Islet precursor cell (in vitro differentiated cells): ENCODE measurements around the gene PLCG2.
"Not testable (repeated sequence)": the region's sequence is repeated elsewhere in the genome, so short reads cannot be mapped to it uniquely, and the experiment has no call there.

Experiments
- DNase-seq: peaks from one replicate; pipeline ENCODE4 v3.0.0-alpha.2; 2018

The PLCG2 gene

GRCh38 chr16:81942007-81942601 lies 163.0 kb downstream of the PLCG2 start:
- no peak for DNase-seq

GRCh38 chr16:81945665-81946064 lies 166.6 kb downstream of the PLCG2 start:
- no peak for DNase-seq

DNA sequence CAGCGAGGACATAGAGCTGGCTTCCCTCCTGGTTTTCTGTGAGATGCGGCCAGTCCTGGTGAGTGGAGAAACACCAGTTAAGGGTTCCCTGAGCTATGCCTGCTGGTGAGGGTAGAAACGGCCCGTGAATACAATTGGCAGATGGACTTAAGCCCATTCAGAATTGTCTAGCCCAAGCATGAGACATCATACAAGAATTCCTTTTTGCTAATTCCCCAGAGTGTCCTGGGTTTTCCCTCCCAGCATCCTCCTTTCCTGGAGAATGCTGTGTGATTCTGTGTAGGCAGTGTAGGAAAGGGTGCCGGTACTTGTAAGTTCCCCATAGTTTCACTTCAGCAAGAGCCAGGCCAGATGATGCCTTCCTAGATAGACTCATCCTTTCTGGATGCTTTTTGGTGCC lies 167.1 kb downstream of the PLCG2 start:
- DNase-seq, result no peak

DNA sequence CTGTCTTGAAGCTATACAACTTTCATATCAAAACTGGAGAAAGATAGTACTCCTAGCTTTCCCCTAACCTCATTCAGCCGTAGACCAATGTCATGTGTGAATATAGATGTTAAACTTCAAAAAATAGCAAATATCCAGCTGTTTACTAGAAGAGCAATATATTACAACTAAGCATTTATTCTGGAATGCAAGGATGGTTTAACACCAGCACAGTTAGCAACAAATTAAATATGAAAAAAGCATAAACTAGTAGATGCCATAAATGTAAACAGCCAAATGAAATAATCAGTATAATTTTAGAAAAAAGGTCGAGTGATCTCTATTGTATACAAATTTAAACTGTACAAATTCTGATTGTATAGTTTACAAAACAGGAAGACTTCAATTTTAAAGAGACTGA lies 172.5 kb downstream of the PLCG2 start:
- no peak for DNase-seq

DNA sequence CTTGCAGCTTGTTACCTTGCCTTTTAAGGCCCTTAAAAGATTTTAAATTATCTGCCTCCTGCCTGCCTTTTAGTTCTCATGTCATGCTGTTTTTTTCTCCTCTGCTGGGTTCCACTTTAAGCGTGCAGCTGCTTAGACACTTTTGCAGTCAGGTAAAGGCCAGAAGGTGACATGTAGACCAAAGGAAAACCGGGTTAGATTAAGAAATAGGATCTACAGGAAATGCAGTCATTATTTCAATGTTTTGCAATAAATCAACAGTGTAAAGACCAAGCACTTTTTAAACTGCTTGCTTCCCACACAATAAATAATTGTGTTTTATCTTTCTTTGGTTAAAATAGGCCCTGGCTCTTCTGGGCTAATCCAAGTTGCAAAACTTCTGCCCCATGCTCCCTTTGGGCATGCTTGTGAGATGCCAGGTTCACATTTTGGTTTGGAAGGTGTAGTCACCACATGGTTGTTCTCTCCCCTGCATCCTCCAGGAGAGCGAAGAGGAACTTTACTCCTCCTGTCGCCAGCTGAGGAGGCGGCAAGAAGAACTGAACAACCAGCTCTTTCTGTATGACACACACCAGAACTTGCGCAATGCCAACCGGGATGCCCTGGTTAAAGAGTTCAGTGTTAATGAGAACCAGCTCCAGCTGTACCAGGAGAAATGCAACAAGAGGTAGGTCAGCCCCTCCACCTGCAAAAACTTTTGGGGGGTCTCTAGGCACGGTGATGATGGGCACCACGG lies 177.3 kb downstream of the PLCG2 start:
- no peak for DNase-seq

- DNase-seq, result no peak
Observed at GRCh38 chr16:81964808-81965207, 185.7 kb downstream of the PLCG2 start.

- no peak for DNase-seq
Observed at GRCh38 chr16:81967358-81967757, 188.3 kb downstream of the PLCG2 start.

DNA sequence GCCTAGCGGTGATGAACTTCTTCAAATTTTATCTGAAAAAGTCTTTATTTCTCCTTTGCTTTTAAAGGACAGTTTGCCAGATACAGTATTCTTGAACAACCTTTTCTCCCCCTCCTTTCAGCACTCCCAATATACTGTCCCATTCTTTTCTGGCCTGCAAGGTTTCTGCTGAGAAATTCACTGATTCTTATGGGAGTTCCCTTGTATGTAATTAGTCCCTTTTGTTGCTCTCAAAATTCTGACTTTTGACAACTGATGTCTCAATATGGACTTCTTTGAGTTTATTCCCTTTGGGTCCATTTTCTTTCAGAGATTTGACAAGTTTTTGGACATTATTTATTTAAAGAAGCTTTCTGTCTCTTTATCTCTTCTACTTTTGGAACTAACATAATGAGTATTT lies 192.8 kb downstream of the PLCG2 start:
- DNase-seq, result no peak

DNA sequence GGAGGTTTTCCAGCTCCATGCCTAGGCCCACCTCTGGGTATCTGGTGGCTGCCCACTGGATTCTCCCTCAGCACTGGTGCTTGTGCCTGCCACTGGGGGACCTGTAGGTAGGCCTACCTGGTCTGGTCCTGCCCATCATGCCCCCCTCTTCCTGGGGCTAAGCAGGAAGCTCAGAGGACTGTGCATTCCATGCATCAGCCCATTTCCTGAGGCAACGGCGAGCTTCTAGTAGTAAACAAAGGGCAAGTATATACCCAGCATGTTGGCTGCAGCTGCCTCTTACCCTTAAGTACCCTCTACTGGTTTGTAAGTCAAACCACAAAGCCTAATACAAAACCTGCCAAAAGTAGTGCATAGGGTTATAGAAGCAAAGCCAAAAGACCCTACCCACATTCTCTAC lies 194.6 kb downstream of the PLCG2 start:
- no peak for DNase-seq

DNA sequence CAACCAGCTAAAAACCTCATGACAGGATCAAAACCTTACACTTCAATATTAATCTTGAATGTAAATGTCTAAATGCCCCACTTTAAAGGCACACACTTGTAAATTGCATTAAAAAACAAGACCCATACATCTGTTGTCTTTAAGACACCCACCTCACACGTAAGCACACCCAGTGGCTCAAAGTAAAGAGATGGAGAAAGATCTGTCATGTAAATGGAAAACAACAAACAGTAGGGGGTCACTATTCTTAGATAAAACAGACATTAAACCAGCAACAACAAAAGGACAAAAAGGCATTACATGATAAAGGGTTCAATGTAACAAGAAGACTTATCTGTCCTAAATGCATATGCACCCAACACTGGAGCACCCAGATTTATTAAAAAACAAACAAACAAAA lies 196.5 kb downstream of the PLCG2 start:
- no peak for DNase-seq

- not testable (repeated sequence) for DNase-seq
Observed at GRCh38 chr16:81977335-81977942, 198.3 kb downstream of the PLCG2 start.

- no peak for DNase-seq
Observed at GRCh38 chr16:81987121-81987520, 208.0 kb downstream of the PLCG2 start.

GRCh38 chr16:81987706-81988105 lies 208.6 kb downstream of the PLCG2 start:
- DNase-seq, result no peak

GRCh38 chr16:81992859-81993258 lies 213.8 kb downstream of the PLCG2 start:
- DNase-seq, result no peak

DNA sequence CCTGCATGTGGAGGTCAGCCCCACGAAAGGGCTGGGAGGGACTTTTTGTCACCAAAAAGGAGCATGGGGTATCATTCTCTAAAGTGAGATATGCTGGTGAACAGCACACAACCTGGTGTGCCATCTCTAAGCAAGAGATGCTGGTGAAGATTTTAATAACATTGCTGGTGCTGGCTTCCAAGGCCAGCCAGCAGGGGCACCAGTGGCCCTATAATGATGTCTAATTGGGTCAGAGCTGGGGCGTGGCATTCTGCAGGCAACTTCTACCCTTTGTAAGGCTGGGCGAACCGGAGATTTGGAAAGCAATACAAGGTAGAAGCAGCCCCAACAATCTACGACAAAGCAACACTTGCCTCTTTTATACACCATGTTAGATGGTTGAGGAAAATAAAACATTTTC lies 215.4 kb downstream of the PLCG2 start:
- DNase-seq, result no peak

GRCh38 chr16:81995651-81996050 lies 216.6 kb downstream of the PLCG2 start:
- DNase-seq, result no peak

GRCh38 chr16:81996664-81997509 lies 217.8 kb downstream of the PLCG2 start:
- peak; percentile 70 for DNase-seq

DNA sequence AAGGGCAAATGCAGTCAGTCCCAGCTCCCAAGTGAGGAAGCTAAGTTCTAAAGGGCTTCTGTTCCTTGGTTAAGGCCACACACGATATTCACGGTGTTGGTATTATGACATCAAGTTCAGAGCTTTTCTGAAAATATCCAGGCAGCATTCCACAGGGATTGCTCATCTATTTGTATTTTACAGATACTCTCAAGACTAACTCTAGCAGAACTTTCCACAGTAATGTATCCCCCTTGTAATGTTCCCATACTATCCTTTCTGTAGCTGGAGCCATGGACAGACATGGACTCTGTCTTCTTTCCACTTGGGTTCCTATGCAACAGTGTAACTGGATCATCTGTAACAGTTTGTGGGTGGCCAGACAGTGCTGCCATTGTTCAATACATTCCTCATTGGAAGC lies 218.6 kb downstream of the PLCG2 start:
- peak; percentile 61 for DNase-seq

GRCh38 chr16:82002831-82003230 lies 223.7 kb downstream of the PLCG2 start:
- DNase-seq, result no peak

GRCh38 chr16:82004601-82005000 lies 225.5 kb downstream of the PLCG2 start:
- no peak for DNase-seq

DNA sequence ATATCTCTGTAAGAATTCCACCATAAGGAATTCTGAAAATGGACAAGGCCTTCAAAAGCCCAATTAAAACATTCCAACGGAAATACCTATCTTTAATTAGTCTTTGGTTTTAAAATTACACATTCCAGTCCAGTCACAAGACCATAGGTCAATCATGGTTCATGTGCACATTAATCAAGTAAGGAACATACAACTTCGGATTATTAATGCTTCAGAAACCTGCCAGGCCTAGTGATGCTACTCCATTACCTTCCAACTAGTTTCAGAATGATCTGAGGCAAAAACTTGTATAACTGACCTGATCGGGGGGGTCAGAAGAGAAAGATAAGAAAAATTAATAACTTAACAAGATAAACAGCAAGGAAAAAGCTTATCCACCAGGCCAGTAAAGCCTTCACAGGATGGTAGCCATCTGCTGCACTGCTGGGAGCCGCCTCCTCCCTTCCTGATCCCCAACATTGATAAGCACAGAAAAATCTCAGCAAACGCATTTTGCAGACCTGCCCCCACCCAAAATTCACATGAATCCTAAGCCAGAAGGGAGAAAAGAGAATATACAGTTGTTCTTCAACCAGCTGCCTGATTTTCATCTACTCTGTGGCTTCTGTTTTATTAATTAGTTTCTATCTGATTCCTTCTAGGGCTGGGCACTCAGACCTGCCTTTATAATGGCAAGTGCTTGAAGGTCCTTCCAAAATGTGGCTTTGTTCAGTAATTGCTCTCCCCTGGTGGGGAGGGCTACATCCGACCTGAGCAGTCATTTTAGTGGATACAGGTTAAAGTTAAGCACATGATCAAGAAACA lies 226.1 kb downstream of the PLCG2 start:
- no peak for DNase-seq

DNA sequence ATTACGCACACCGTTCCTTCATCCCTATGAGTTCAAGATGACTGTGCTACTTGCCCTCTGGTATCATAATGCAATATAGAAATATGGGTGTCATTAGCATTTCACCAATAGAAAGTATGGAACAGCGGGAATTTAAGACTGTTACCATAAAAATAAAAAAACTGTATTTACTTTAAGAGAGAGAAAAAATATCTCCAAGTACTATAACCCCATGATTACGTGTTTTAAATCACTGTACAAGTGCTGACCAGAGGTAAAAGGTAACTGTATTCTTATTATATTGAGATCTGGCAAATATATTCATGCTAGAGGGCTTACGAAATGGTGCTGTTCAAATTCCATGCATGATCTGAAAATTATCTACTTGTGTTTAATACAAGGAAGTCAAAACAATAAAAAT lies 226.9 kb downstream of the PLCG2 start:
- DNase-seq, result no peak

DNA sequence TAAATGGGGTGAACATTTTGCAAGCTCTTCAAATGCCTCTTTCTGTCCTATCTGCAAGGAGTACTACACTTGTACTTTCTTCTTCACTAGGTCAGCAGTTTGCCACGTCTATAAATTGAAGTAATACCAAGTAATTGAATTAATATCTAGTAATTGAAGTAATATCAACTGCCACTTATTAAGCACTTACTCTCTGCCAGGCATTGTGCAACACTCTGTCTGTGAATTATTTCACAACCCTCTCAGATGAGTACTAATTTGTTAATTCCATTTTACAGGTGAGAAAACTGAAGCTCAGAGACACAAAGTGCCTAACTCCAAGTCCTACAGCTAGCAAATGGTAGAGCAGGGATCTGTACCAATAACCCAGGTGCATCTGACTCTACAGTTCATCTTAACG lies 228.1 kb downstream of the PLCG2 start:
- DNase-seq, result no peak
